Measurements from ENCODE around the gene MPG.

DNA sequence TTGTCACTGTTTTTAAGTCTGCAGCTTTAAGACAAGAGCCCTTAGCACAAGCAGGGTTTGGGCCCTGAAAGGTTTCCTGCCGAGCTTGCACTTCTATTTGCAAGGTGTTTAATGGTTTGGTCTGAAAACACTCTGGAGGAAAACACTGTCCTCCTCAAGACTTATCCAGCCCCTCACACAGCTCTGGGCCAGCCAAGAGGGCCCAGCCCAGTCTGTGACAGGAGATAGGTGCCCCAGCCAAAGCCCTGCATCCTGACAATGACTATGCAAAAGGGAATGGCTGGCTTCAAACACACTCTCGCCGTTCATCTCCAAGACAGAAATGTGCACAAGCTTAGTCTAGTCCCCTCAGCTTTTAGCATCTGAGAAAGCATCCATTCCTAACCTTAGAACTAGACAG is 26.9 kb downstream of the MPG start:
- TF ChIP-seq RFX5 (IDR thresholded peaks at IDR 0.05; ENCODE audit: low read length) (no peak), TCF12 (IDR thresholded peaks at IDR 0.05) (no peak), NRF1 (IDR thresholded peaks at IDR 0.05; ENCODE audit: low read depth, low read length) (no peak), CHD2 (IDR thresholded peaks at IDR 0.05; ENCODE audit: low read length, partially characterized antibody) (no peak), GABPA (IDR thresholded peaks at IDR 0.05; ENCODE audit: low read depth) (no peak), MAX (IDR thresholded peaks at IDR 0.05; ENCODE audit: low read depth) (no peak), PBX3 (IDR thresholded peaks at IDR 0.05) (no peak)
- TF ChIP-seq, protein P1, sequence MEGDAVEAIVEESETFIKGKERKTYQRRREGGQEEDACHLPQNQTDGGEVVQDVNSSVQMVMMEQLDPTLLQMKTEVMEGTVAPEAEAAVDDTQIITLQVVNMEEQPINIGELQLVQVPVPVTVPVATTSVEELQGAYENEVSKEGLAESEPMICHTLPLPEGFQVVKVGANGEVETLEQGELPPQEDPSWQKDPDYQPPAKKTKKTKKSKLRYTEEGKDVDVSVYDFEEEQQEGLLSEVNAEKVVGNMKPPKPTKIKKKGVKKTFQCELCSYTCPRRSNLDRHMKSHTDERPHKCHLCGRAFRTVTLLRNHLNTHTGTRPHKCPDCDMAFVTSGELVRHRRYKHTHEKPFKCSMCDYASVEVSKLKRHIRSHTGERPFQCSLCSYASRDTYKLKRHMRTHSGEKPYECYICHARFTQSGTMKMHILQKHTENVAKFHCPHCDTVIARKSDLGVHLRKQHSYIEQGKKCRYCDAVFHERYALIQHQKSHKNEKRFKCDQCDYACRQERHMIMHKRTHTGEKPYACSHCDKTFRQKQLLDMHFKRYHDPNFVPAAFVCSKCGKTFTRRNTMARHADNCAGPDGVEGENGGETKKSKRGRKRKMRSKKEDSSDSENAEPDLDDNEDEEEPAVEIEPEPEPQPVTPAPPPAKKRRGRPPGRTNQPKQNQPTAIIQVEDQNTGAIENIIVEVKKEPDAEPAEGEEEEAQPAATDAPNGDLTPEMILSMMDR (IDR thresholded peaks at IDR 0.05): no peak
